ENCODE measurements around the gene CD8B2. TPM values are rescaled to one million over a fixed set of nuclear protein-coding genes. Genes with fewer than 3 reads are reported as not detected.
"Not testable (repeated sequence)": the region's sequence is repeated elsewhere in the genome, so short reads cannot be mapped to it uniquely, and the experiment has no call there.

The CD8B2 gene
- total and polyA plus RNA-seq, 10 of the 15 experiments (the other 5 are each of a cell fraction or from before 2014, with no cell fraction given), result 0.05 to 0.08 TPM; not detected in 8

- Histone ChIP-seq H3K27ac (ENCODE audit: control insufficient read depth, insufficient read depth) (no peak overlapping the region), H3K4me2 (ENCODE audit: control insufficient read depth, insufficient read depth) (no peak overlapping the region), H3K79me2 (ENCODE audit: control insufficient read depth, insufficient read depth, low read length) (no peaks in the 10 kb centered on the region), H3K4me1 (ENCODE audit: control insufficient read depth, insufficient read depth, low read length) (no peaks in the 10 kb centered on the region), H3K36me3 (ENCODE audit: control insufficient read depth in 2 of 2, insufficient read depth in 2 of 2, low read length in 1 of 2) (no peaks in the 10 kb centered on the region), H3K9ac (ENCODE audit: control insufficient read depth, insufficient read depth, low read length) (no peak overlapping the region), H2AFZ (ENCODE audit: control insufficient read depth, low read depth, low read length) (no peak overlapping the region), H3K9me3 (replicated peaks; ENCODE audit: control insufficient read depth, insufficient read depth, low read length) (no peaks in the 10 kb centered on the region), H3K4me3 (no peak overlapping the region), H4K20me1 (ENCODE audit: control insufficient read depth, insufficient read depth) (no peaks in the 10 kb centered on the region), H3K27me3 (replicated peaks in 1 of 2; ENCODE audit: control insufficient read depth in 2 of 2, insufficient read depth in 2 of 2, low read length in 1 of 2) (no peaks in the 10 kb centered on the region)
- ChIA-PET CTCF (interaction anchor here (1.8 kb wide), 1 partner anchor 12 kb away, joined by 4 read pairs; no protein-coding TSS in a partner anchor), RAD21 (ENCODE audit: unreplicated experiment) (no interaction called here), POLR2A (no interaction called here), SMC1A (ENCODE audit: uncharacterized antibody, unreplicated experiment) (no interaction called here)
- WGBS (ENCODE audit: insufficient coverage, insufficient replicate concordance, low lambda C conversion rate, missing lambda C conversion rate), result 0% methylated on average over 1 of the region's 1 CpG
- in situ Hi-C loops (cut with MboI) (no loop called here), intact Hi-C loops (cut with micrococcal nuclease; ENCODE audit: unreplicated experiment) (no loop called here)
- no peak for FAIRE-seq
- no peak for ATAC-seq
- no TSS peak for BruUV-seq (replicated peaks)
- DNase-seq (ENCODE audit: low read depth, low spot score), result no peak
- TF ChIP-seq SMC3 (IDR thresholded peaks at IDR 0.05; ENCODE audit: borderline replicate concordance, low read length) (no peak), SRF (IDR thresholded peaks at IDR 0.05; ENCODE audit: low read depth in 2 of 2, low read length in 2 of 2) (no peak), POLR2AphosphoS2 (IDR thresholded peaks at IDR 0.05; ENCODE audit: low read depth, low read length) (no peak)
Measured at GRCh38 chr2:106555053-106555452, 67.9 kb downstream of the CD8B2 start.

DNA sequence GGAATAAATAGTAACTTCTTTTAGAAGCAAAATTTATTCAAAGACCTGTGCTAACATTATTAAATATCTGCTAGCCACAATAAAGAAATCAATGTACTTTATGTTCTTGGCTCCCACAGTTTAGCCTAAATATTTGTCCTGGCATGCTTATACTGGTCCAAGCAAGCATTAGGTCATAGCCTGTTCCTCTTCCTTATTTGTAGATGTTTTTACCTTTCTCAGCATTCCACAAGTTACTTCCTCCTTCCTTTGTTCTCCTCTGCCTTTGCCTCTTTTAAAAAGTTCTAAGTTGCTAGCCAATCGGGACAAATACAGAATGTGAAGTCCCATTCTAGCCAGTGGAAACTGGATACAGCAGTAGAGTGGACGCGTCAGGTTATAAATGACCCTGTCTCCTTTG, 72.6 kb downstream of the CD8B2 start:
- 65% methylated on average over 3 of the region's 3 CpGs for WGBS (ENCODE audit: insufficient coverage, insufficient replicate concordance, low lambda C conversion rate, missing lambda C conversion rate)
- H3K36me3 ChIP-seq (ENCODE audit: control insufficient read depth in 2 of 2, insufficient read depth in 2 of 2, low read length in 1 of 2); H3K4me2 ChIP-seq (ENCODE audit: control insufficient read depth, insufficient read depth); H3K27me3 ChIP-seq (replicated peaks in 1 of 2; ENCODE audit: control insufficient read depth in 2 of 2, insufficient read depth in 2 of 2, low read length in 1 of 2); POLR2A ChIA-PET; DNase-seq (ENCODE audit: low read depth, low spot score); BruUV-seq (replicated peaks); RAD21 ChIA-PET (ENCODE audit: unreplicated experiment); H3K4me3 ChIP-seq; H2AFZ ChIP-seq (ENCODE audit: control insufficient read depth, low read depth, low read length); ATAC-seq; H3K79me2 ChIP-seq (ENCODE audit: control insufficient read depth, insufficient read depth, low read length); H3K9me3 ChIP-seq (replicated peaks; ENCODE audit: control insufficient read depth, insufficient read depth, low read length); H3K9ac ChIP-seq (ENCODE audit: control insufficient read depth, insufficient read depth, low read length); H3K27ac ChIP-seq (ENCODE audit: control insufficient read depth, insufficient read depth); CTCF ChIA-PET; intact Hi-C loops (cut with micrococcal nuclease; ENCODE audit: unreplicated experiment); SMC1A ChIA-PET (ENCODE audit: uncharacterized antibody, unreplicated experiment); H3K4me1 ChIP-seq (ENCODE audit: control insufficient read depth, insufficient read depth, low read length); FAIRE-seq; in situ Hi-C loops (cut with MboI); H4K20me1 ChIP-seq (ENCODE audit: control insufficient read depth, insufficient read depth): not testable (repeated sequence)

Measured in GM12878 (cell line).